Karpas-422 (cell line): Measurements from ENCODE around the gene STX7. TPM values are rescaled to one million over a fixed set of nuclear protein-coding genes. Genes with fewer than 3 reads are reported as not detected.
"Not testable (repeated sequence)": the region's sequence is repeated elsewhere in the genome, so short reads cannot be mapped to it uniquely, and the experiment has no call there.

ENCODE experiments used
- DNase-seq: peaks from one replicate; pipeline ENCODE4 v3.0.0-alpha.2; 2015
- H2AFZ ChIP-seq: fragments of 200-600 bp; sonication (generic); 2 replicates; pipeline ENCODE4 v1.6.1; 2014; ENCODE audit warnings: antibody characterized with exemption, low read length, mixed read lengths
- H3K27ac ChIP-seq: fragments of 200-600 bp; sonication (generic); 2 replicates; pipeline ENCODE4 v1.5.1; 2014; ENCODE audit warnings: mild to moderate bottlenecking, low read length, moderate library complexity
- H3K27me3 ChIP-seq: fragments of 200-600 bp; sonication (generic); 2 replicates; pipeline ENCODE4 v1.6.1; 2014; ENCODE audit warnings: low read length, mixed read lengths
- H3K36me3 ChIP-seq: fragments of 200-600 bp; sonication (generic); 2 replicates; pipeline ENCODE4 v1.6.1; 2014; ENCODE audit warnings: low read length, mixed read lengths; ENCODE audit not compliant: insufficient read depth
- H3K4me1 ChIP-seq: fragments of 200-600 bp; sonication (generic); 2 replicates; pipeline ENCODE4 v1.6.1; 2014; ENCODE audit warnings: mild to moderate bottlenecking, low read length, mixed read lengths
- H3K4me2 ChIP-seq: fragments of 200-600 bp; sonication (generic); 2 replicates; pipeline ENCODE4 v1.6.1; 2014; ENCODE audit warnings: low read length, low read depth, mild to moderate bottlenecking; ENCODE audit not compliant: poor library complexity, severe bottlenecking
- H3K4me3 ChIP-seq: fragments of 200-600 bp; sonication (generic); 2 replicates; pipeline ENCODE4 v1.5.1; 2014; ENCODE audit warnings: mild to moderate bottlenecking, antibody characterized with exemption, low read length, mixed read lengths
- H3K79me2 ChIP-seq: fragments of 200-600 bp; sonication (generic); 2 replicates; pipeline ENCODE4 v1.6.1; 2014; ENCODE audit warnings: mild to moderate bottlenecking, low read length, mixed read lengths
- H3K9ac ChIP-seq: fragments of 200-600 bp; sonication (generic); 2 replicates; pipeline ENCODE4 v1.6.0; 2014; ENCODE audit warnings: low read length
- H3K9me2 ChIP-seq: fragments of 200-600 bp; sonication (generic), shearing (Covaris generic); replicated peaks from 2 replicates; pipeline ENCODE4 v1.6.0; 2014; ENCODE audit warnings: mild to moderate bottlenecking, low read length, moderate library complexity; ENCODE audit not compliant: insufficient read depth
- H3K9me3 ChIP-seq: fragments of 300-700, 200-600 bp; sonication (generic); 2 replicates; pipeline ENCODE4 v1.6.1; 2014; ENCODE audit warnings: low read length, mixed read lengths
- H4K20me1 ChIP-seq: fragments of 200-600 bp; sonication (generic); 2 replicates; pipeline ENCODE4 v1.6.1; 2014; ENCODE audit warnings: mild to moderate bottlenecking, antibody characterized with exemption, low read length, low read depth; ENCODE audit not compliant: insufficient read depth
- total RNA-seq: library from RNA; depleted of rRNA; stranded (reverse); fragments of >200 nt; shearing (Covaris generic); gene quantifications from 2 replicates; pipeline ENCODE4 v1.2.3, GENCODE V29; 2014; ENCODE audit warnings: low replicate concordance; rRNA removed

The STX7 gene
- total RNA-seq = 38.5 and 39.7 TPM in 2 replicates

GRCh38 chr6:132512638-132513632 is at the start of gene STX7:
STX7 (minus strand) TSS chr6:132513116; CDS start chr6:132503530, 9,586 bp downstream.
- H3K79me2 ChIP-seq = peaks cover 46% of the 10 kb centered on the region

GRCh38 chr6:132560087-132560486 is 47.2 kb upstream of the STX7 start:
- not testable (repeated sequence) for DNase-seq, H3K27me3 ChIP-seq, H3K4me1 ChIP-seq, H3K9me3 ChIP-seq, H3K27ac ChIP-seq, H3K79me2 ChIP-seq, H3K4me3 ChIP-seq, H4K20me1 ChIP-seq, H3K9me2 ChIP-seq, H3K9ac ChIP-seq, H3K36me3 ChIP-seq, H2AFZ ChIP-seq, H3K4me2 ChIP-seq

More at GRCh38 chr6:132512638-132513632, at the start of gene STX7:
- peak; percentile 95 for DNase-seq
- peak within 1 kb of the TSS; percentile 45; the same call in 1 of the 2 replicates for H2AFZ ChIP-seq
- peak within 1 kb of the TSS; percentile 94 for H3K4me2 ChIP-seq
- peak within 1 kb of the TSS; percentile 69 for H3K4me3 ChIP-seq
- peak within 1 kb of the TSS; percentile 79 for H3K9ac ChIP-seq
- peak within 1 kb of the TSS; percentile 90 for H3K27ac ChIP-seq
- H3K36me3 ChIP-seq = peaks cover 22% of the 10 kb centered on the region
- H3K9me2 ChIP-seq = no peaks in the 10 kb centered on the region
- H4K20me1 ChIP-seq = no peaks in the 10 kb centered on the region
- no peaks in the 10 kb centered on the region for H3K27me3 ChIP-seq
- H3K4me1 ChIP-seq = peaks cover 47% of the 10 kb centered on the region
- H3K9me3 ChIP-seq = no peaks in the 10 kb centered on the region

GRCh38 chr6:132552372-132552771 is 39.5 kb upstream of the STX7 start, which contains the start of gene TAAR8:
TAAR8 (plus strand) TSS chr6:132552672; CDS start chr6:132552693, 21 bp downstream.
- no peak for DNase-seq
- no peaks in the 10 kb centered on the region for H3K79me2 ChIP-seq
- no peaks in the 10 kb centered on the region for H3K9me3 ChIP-seq
- H3K27ac ChIP-seq = no peak within 1 kb of the TSS
- no peak within 1 kb of the TSS for H3K9ac ChIP-seq
- H3K36me3 ChIP-seq = no peaks in the 10 kb centered on the region
- no peak within 1 kb of the TSS for H3K4me3 ChIP-seq
- no peaks in the 10 kb centered on the region for H4K20me1 ChIP-seq
- H3K9me2 ChIP-seq = no peaks in the 10 kb centered on the region
- H3K27me3 ChIP-seq = no peaks in the 10 kb centered on the region
- no peaks in the 10 kb centered on the region for H3K4me1 ChIP-seq
- no peak within 1 kb of the TSS for H3K4me2 ChIP-seq
- H2AFZ ChIP-seq = no peak within 1 kb of the TSS

GRCh38 chr6:132551214-132551613 is 38.3 kb upstream of the STX7 start:
- Histone ChIP-seq H3K27me3 (no peaks in the 10 kb centered on the region), H4K20me1 (no peaks in the 10 kb centered on the region), H3K9ac (no peak overlapping the region), H3K4me2 (no peak overlapping the region), H3K9me2 (no peaks in the 10 kb centered on the region), H3K9me3 (no peaks in the 10 kb centered on the region), H3K79me2 (no peaks in the 10 kb centered on the region), H3K4me1 (no peaks in the 10 kb centered on the region), H2AFZ (no peak overlapping the region), H3K4me3 (no peak overlapping the region), H3K27ac (no peak overlapping the region), H3K36me3 (no peaks in the 10 kb centered on the region)
- DNase-seq = no peak

- Histone ChIP-seq H4K20me1 (no peaks in the 10 kb centered on the region), H2AFZ (no peak overlapping the region), H3K27ac (no peak overlapping the region), H3K36me3 (no peaks in the 10 kb centered on the region), H3K4me1 (no peaks in the 10 kb centered on the region), H3K9me2 (no peaks in the 10 kb centered on the region), H3K4me2 (no peak overlapping the region), H3K79me2 (no peaks in the 10 kb centered on the region), H3K9me3 (no peaks in the 10 kb centered on the region), H3K9ac (no peak overlapping the region), H3K4me3 (no peak overlapping the region), H3K27me3 (no peaks in the 10 kb centered on the region)
- DNase-seq = no peak
Observed at GRCh38 chr6:132548746-132549463, 36.0 kb upstream of the STX7 start.

GRCh38 chr6:132544826-132545225 is 31.9 kb upstream of the STX7 start:
- no peak overlapping the region for H3K4me3 ChIP-seq
- H3K27ac ChIP-seq = no peak overlapping the region
- no peaks in the 10 kb centered on the region for H3K4me1 ChIP-seq
- no peak overlapping the region for H2AFZ ChIP-seq
- no peaks in the 10 kb centered on the region for H3K27me3 ChIP-seq
- DNase-seq = no peak
- H3K9me2 ChIP-seq = no peaks in the 10 kb centered on the region
- H4K20me1 ChIP-seq = no peaks in the 10 kb centered on the region
- H3K9me3 ChIP-seq = no peaks in the 10 kb centered on the region
- no peak overlapping the region for H3K9ac ChIP-seq
- no peaks in the 10 kb centered on the region for H3K79me2 ChIP-seq
- no peaks in the 10 kb centered on the region for H3K36me3 ChIP-seq
- no peak overlapping the region for H3K4me2 ChIP-seq

GRCh38 chr6:132537977-132538376 is 25.1 kb upstream of the STX7 start, which contains the start of gene TAAR9:
TAAR9 (plus strand) TSS chr6:132538277; CDS start chr6:132538290, 13 bp downstream.
- Histone ChIP-seq H4K20me1 (no peaks in the 10 kb centered on the region), H3K4me1 (no peaks in the 10 kb centered on the region), H3K9me3 (no peaks in the 10 kb centered on the region), H2AFZ (no peak within 1 kb of the TSS), H3K9ac (no peak within 1 kb of the TSS), H3K27me3 (no peaks in the 10 kb centered on the region), H3K9me2 (no peaks in the 10 kb centered on the region), H3K4me2 (no peak within 1 kb of the TSS), H3K79me2 (no peaks in the 10 kb centered on the region), H3K27ac (no peak within 1 kb of the TSS), H3K4me3 (no peak within 1 kb of the TSS), H3K36me3 (no peaks in the 10 kb centered on the region)
- no peak for DNase-seq

- no peaks in the 10 kb centered on the region for H4K20me1 ChIP-seq
- no peaks in the 10 kb centered on the region for H3K36me3 ChIP-seq
- no peak overlapping the region for H3K27ac ChIP-seq
- H2AFZ ChIP-seq = no peak overlapping the region
- no peaks in the 10 kb centered on the region for H3K27me3 ChIP-seq
- H3K9me2 ChIP-seq = no peaks in the 10 kb centered on the region
- H3K4me3 ChIP-seq = no peak overlapping the region
- no peak overlapping the region for H3K4me2 ChIP-seq
- H3K9me3 ChIP-seq = no peaks in the 10 kb centered on the region
- no peaks in the 10 kb centered on the region for H3K79me2 ChIP-seq
- no peaks in the 10 kb centered on the region for H3K4me1 ChIP-seq
- no peak for DNase-seq
- no peak overlapping the region for H3K9ac ChIP-seq
Observed at GRCh38 chr6:132537145-132537544, 24.2 kb upstream of the STX7 start.
